Skeletal muscle tissue (tissue), 4 donors: ENCODE data around the gene TMOD4. TPM values are rescaled to one million over a fixed set of nuclear protein-coding genes. Genes with fewer than 3 reads are reported as not detected.

Experiments used
- H3K27ac ChIP-seq: one replicate; pipeline ENCODE4 v1.7.0; 2013; ENCODE audit warnings: mild to moderate bottlenecking, low read depth, low read length, inconsistent platforms
- H3K27me3 ChIP-seq, 3 donors: one replicate each; pipeline ENCODE4 v1.7.0; 2013; ENCODE audit warnings: low read length in 3 of 3; ENCODE audit not compliant: control insufficient read depth in 3 of 3, insufficient read depth in 3 of 3
- H3K36me3 ChIP-seq, 3 donors: one replicate each; pipeline ENCODE4 v1.7.0; 2013; ENCODE audit warnings: low read length in 3 of 3; ENCODE audit not compliant: control insufficient read depth in 3 of 3, insufficient read depth in 3 of 3
- H3K4me1 ChIP-seq, 3 donors: one replicate each; pipeline ENCODE4 v1.7.0; 2013; ENCODE audit warnings: low read length in 3 of 3, mild to moderate bottlenecking in 3 of 3; ENCODE audit not compliant: control insufficient read depth in 3 of 3, insufficient read depth in 3 of 3
- H3K4me3 ChIP-seq, 3 donors: one replicate each; pipeline ENCODE4 v1.7.0; 2013; ENCODE audit warnings: low read length in 3 of 3
- H3K9ac ChIP-seq, 3 donors: one replicate each; pipeline ENCODE4 v1.7.0; 2013; ENCODE audit warnings: low read length in 3 of 3, mild to moderate bottlenecking in 3 of 3, moderate library complexity in 2 of 3, low read depth in 1 of 3
- H3K9me3 ChIP-seq, 3 donors: one replicate each; pipeline ENCODE4 v1.7.0; 2013; ENCODE audit warnings: low read length in 3 of 3; ENCODE audit not compliant: control insufficient read depth in 3 of 3
- total RNA-seq: library from RNA; depleted of rRNA; stranded (reverse); fragments of >200 nt; gene quantifications from one replicate; pipeline ENCODE4 v1.2.3, GENCODE V29; 2014
- donor health status: Osteomylitis.

Gene TMOD4
- total RNA-seq, 1 donor from 2014 or later = 50.6 TPM

DNA sequence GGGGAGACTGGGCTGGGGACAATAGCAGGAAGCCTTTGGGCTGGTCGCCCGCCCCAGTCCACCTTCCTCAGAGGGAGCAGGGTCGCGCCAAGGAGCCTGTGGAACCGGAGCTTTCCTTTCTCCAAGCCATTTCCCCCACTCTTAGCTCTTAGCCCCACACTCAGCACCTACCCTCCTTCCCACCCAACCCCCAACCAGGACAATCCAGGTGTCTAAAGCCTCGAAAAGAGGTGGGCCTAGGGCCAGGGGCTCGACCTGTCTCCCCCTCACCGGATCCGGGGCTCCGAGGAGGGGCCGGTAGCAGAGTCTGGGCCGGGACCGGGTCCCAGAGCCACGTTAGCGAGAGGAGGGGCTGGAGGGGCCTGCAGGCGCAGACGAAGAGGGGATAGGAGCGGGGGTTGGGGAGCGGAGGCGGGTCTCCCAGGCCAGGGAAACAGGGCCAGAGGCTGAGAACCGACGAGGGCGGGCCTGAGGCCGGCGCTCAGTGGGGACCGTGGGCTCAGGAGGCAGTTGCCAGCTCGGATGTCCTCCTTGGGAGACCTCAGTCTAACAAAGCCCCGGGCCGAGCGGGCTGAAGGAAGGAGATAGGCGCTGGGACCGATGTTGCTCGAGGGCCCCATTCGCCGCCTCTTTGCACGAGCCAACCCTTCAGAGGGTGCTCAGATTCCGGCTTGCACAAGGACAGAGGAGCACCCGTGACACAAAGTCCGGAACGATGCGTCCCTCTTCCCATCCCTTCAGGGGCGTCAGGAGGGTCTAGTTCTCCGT, 30.3 kb downstream of the TMOD4 start:
- no peaks in the 10 kb centered on the region for H3K9me3 ChIP-seq
- peak overlapping the region; percentile 97 to 99 (median 99) for H3K9ac ChIP-seq
- H3K27me3 ChIP-seq = no peaks in the 10 kb centered on the region
- peak overlapping the region; percentile 97 for H3K27ac ChIP-seq
- H3K36me3 ChIP-seq = peaks cover 5 to 20% (median 16%) of the 10 kb centered on the region in 3 donors
- H3K4me3 ChIP-seq = peak overlapping the region; percentile 97 to 99 (median 97)
- peaks cover 48 to 67% (median 54%) of the 10 kb centered on the region in 3 donors for H3K4me1 ChIP-seq

DNA sequence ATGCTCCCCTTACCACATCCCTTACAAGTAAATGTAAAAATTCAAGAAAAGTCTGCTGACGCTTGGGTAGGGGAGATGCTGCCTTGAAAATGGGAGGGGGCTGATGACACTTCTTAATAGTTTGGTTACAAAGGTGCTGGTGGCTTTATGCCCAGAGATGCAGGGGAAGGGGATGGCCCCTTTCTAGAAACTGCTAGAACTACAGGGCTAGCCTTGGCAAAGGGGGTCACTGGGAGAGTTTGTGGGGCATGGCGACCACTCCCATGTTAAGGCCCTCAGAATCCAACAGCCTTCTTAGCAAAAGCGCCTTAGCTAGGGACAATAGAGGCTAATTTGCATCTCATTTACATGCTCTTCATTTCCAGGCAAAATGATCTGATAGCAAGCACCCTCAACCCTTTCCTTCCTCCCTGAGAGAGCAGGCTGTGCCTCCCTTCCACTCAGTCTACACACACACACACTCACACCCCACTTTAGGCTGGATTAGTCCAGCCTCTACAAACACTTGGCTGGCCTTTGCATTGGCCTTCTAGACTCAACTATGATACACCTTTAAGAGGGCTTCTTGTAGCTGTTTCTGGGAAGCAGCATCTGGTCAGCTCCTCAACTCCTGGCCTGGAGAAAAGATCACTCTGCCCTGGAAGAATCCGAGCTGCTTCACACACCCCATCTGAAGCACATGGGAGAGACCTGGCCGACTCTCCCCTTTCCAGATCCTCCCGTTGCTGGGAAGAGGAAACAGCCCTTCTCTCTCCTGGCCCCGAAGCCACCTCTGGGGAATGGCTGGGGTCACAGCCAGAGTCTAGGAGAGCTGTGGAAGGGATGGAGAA, 31.1 kb downstream of the TMOD4 start:
- H3K27me3 ChIP-seq = no peaks in the 10 kb centered on the region
- H3K4me3 ChIP-seq = peak overlapping the region; percentile 97 to 99 (median 97)
- no peaks in the 10 kb centered on the region for H3K9me3 ChIP-seq
- H3K4me1 ChIP-seq = peaks cover 48 to 74% (median 61%) of the 10 kb centered on the region in 3 donors
- H3K27ac ChIP-seq = peak overlapping the region; percentile 97
- H3K36me3 ChIP-seq = peaks cover 13 to 28% (median 23%) of the 10 kb centered on the region in 3 donors
- peak overlapping the region; percentile 97 to 99 (median 99) for H3K9ac ChIP-seq

DNA sequence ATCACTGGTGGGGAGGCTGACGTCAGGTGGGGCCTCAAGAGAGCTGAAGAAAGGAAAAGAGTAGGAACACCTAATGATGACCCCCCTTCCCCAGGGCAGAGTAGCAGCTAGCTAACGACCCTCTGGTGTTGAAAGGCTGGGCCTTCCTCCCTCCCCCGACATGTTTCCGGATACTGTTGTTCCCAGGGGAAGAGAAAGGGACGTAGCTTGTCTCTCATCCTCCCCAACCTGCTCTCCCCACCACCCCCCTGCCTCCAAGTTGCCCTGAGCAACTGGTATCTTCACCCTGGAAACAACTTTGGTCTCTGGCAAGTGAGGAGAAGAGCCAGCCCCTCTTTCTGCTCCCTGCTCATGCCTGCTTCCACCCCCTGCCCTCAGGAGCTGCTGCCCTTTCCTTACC, 31.8 kb downstream of the TMOD4 start:
- Histone ChIP-seq H3K4me3 (peak overlapping the region; percentile 97 to 99 (median 97)), H3K4me1 (peaks cover 48 to 80% (median 65%) of the 10 kb centered on the region in 3 donors), H3K27ac (peak overlapping the region; percentile 97), H3K9ac (peak overlapping the region; percentile 97 to 99 (median 99)), H3K36me3 (peaks cover 20 to 35% (median 30%) of the 10 kb centered on the region in 3 donors), H3K27me3 (no peaks in the 10 kb centered on the region), H3K9me3 (no peaks in the 10 kb centered on the region)

DNA sequence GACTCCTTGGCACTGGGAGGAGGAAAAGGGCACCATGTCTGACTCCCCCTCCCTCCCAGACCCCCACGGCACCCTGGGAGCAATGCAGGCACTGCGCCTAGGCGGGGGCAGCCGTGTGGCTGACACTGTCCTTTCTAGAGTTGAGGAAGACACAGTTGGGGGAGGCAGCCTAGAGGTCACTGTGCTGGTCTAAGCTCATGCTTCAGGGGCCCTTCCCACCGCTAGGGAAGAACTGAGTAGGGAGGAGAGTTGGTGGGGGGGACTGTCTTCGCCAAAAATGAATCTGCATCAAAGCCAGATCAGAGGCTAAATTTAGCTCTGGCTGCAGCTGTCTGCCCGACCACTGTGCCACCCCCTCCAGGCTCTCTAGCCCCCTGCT, 32.7 kb downstream of the TMOD4 start:
- Histone ChIP-seq H3K4me3 (peak overlapping the region; percentile 97 to 99 (median 97)), H3K4me1 (peaks cover 48 to 80% (median 68%) of the 10 kb centered on the region in 3 donors), H3K36me3 (peaks cover 28 to 44% (median 38%) of the 10 kb centered on the region in 3 donors), H3K27me3 (no peaks in the 10 kb centered on the region), H3K9me3 (no peaks in the 10 kb centered on the region), H3K9ac (peak overlapping the region; percentile 97 to 99 (median 99)), H3K27ac (peak overlapping the region; percentile 97)

DNA sequence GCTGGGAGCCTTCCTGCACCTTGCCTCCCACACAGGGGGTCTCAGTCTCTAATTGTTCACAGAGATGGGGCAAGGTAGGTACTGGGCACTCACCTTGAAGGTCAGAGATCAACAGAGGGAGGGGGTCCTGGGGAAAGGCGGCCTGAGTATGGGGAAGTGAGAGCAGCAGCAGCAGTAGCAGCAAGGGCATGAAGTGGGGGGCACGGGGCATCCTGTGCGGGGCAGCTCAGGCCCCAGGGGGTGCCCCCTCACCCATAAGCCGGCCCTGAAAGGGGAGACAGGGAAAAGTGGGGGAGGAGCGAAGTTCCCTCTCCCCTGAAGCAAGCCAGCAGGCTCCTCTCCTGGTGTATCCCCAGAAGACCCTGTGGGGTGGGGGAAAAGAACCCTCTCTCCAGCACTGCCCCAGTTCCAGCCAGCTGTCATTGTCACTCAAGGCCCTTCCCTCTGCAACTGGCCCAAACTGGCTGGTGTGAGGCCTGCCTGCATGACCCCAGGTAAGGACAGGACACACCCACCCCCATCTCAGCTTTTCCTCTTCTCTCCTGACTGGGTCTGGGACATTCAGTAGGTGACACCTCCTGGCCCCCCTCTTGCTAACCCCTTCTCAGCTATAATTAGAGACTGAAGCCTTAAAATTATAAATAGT, 33.2 kb downstream of the TMOD4 start:
- peak overlapping the region; percentile 97 for H3K27ac ChIP-seq
- peaks cover 43 to 78% (median 69%) of the 10 kb centered on the region in 3 donors for H3K4me1 ChIP-seq
- H3K36me3 ChIP-seq = peaks cover 33 to 49% (median 43%) of the 10 kb centered on the region in 3 donors

DNA sequence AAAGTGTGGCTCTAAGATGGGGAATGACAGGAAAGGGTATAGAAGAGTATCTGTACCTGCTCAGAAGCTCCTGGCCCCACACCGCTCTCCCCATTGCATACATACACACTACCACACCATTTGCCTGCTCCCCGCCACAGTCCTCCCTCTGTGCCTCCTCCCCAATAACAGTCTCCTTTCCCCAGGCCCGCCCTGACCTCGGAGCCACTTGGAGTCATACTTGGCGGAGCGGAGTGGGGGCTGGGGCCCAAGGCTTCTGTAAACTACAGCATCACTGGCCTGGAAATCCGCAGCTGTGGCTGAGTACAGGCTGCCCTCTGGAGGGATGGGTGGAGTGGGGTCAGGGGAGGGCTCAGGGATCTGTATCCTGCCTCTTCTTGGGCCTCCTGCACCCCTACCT, 38.0 kb downstream of the TMOD4 start:
- Histone ChIP-seq H3K4me1 (peaks cover 39 to 75% (median 73%) of the 10 kb centered on the region in 3 donors), H3K36me3 (peaks cover 74 to 77% (median 75%) of the 10 kb centered on the region in 3 donors), H3K9me3 (no peaks in the 10 kb centered on the region), H3K9ac (no peak overlapping the region), H3K27ac (no peak overlapping the region), H3K4me3 (no peak overlapping the region), H3K27me3 (no peaks in the 10 kb centered on the region)

More for the DNA sequence above, 33.2 kb downstream of the TMOD4 start:
- Histone ChIP-seq H3K9me3 (no peaks in the 10 kb centered on the region), H3K4me3 (peak overlapping the region; percentile 20 to 65 (median 34)), H3K9ac (peak overlapping the region; percentile 57 to 99 (median 99)), H3K27me3 (no peaks in the 10 kb centered on the region)

DNA sequence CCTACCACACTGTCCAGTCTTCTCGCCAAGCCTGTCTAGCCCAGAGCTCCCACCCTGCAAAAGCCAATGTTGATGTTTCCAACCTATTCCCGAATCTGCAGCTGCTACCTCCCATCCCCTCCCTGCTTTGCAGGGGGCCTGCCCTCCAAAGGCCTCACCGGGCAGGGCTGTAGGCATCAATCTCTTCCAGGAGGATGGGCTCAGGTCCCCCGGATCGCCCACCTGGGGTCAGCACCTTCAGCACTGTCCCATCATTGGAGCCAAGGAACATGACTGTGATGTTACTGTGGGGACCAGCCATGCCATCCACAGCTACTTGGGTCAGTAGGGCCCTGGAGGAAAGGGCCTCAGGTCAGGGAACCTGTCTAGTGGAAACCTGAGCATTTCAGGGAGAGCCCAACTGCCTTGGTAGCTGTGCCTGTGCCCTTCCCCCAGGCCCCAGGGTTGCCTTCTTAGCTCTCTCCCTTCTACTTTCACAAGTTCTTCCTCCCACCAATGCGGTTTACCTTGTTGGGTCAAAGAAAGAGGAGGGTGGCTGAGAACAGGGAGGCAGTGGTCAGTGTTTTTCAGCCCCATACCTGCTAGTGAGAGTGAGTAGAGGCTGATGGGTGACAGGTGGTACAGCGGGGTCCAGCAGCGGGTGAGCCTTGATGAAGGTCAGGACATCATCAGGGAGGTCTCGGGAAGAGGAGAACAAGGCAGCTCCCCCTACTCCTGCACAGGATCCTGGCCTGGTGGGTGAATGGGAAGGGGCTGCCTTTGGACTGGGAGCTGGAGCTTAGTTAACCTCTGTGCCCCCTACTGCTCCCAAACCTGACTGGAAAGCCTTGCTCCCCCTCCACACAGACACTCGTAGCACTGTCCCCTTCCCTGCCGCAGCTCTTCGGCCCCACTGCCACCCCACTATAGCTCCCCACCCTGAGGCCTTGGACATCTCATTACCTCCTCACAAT, 40.1 kb downstream of the TMOD4 start:
- Histone ChIP-seq H3K4me1 (peaks cover 36 to 65% (median 59%) of the 10 kb centered on the region in 3 donors), H3K36me3 (peaks cover 70 to 78% (median 70%) of the 10 kb centered on the region in 3 donors), H3K27ac (peak overlapping the region; percentile 64), H3K9ac (peak overlapping the region; percentile 14 to 62 (median 23)), H3K4me3 (no peak overlapping the region), H3K9me3 (no peaks in the 10 kb centered on the region), H3K27me3 (no peaks in the 10 kb centered on the region)

DNA sequence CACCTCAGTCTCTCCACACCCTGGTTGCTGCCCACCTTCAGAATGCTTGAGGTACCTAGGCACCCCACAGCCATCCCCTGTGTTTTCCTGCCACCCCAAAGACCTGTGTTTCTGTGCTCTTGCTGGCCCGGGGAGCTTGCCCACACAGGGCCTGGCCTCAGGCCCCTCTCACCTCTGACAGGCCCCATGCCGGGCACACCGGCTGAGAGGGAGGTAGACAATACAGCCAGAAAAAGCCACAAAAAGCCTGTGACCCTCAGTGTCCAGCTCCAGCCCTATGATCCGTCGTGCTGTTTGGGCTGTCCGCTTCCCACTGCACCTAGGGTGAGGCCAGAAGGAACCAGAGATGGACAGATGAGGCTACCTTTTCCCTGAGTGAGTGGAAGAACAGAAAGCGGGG, 40.8 kb downstream of the TMOD4 start:
- no peaks in the 10 kb centered on the region for H3K9me3 ChIP-seq
- H3K4me1 ChIP-seq = peaks cover 39 to 60% (median 54%) of the 10 kb centered on the region in 3 donors
- peaks cover 64 to 73% (median 65%) of the 10 kb centered on the region in 3 donors for H3K36me3 ChIP-seq
- H3K27me3 ChIP-seq = no peaks in the 10 kb centered on the region
- H3K9ac ChIP-seq = peak overlapping the region in 2 of 3 donors; percentile 14 to 62
- peak overlapping the region; percentile 44 for H3K27ac ChIP-seq
- H3K4me3 ChIP-seq = no peak overlapping the region

DNA sequence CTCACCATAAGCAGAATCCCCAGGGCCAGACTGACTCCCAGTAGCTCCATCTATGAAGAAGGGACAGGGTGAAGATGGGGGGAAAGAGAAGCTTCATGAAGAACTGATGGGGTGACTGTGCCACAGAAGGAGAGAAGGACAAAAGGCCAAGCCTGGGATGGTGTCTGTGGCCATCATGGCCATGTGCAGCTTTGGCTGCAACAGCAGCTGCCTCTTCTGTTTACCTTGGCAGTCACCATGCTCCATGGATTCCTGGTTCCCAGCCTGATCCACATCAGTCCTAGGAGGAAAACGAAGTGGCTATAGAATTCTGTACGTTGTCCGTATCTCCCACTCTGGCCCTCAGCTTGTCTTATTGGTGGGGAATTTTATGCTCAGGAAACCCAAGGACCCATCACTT, 41.4 kb downstream of the TMOD4 start:
- H3K4me1 ChIP-seq = peaks cover 39 to 54% (median 48%) of the 10 kb centered on the region in 3 donors
- H3K36me3 ChIP-seq = peaks cover 58 to 67% (median 60%) of the 10 kb centered on the region in 3 donors
- no peak overlapping the region for H3K27ac ChIP-seq
- no peaks in the 10 kb centered on the region for H3K27me3 ChIP-seq
- no peak overlapping the region for H3K4me3 ChIP-seq
- H3K9ac ChIP-seq = no peak overlapping the region
- H3K9me3 ChIP-seq = no peaks in the 10 kb centered on the region
